Effector memory CD4-positive, alpha-beta T cell (primary cell): ENCODE results near the gene HSPA1L.
"Not testable (repeated sequence)": the region's sequence is repeated elsewhere in the genome, so short reads cannot be mapped to it uniquely, and the experiment has no call there.

Experiments
- DNase-seq, 3 donors: peaks; one replicate each; pipeline ENCODE4 v3.0.0-alpha.2; 2020
- H3K27ac ChIP-seq: 2 replicates; pipeline ENCODE4 v1.7.0; 2013; ENCODE audit warnings: mild to moderate bottlenecking, low read length, moderate library complexity; ENCODE audit not compliant: insufficient read depth, poor library complexity, severe bottlenecking
- H3K27me3 ChIP-seq: replicated peaks from 2 replicates; pipeline ENCODE4 v1.7.0; 2013; ENCODE audit warnings: mild to moderate bottlenecking, low read length; ENCODE audit not compliant: insufficient read depth, control insufficient read depth, poor library complexity, severe bottlenecking
- H3K36me3 ChIP-seq: 2 replicates; pipeline ENCODE4 v1.7.0; 2013; ENCODE audit warnings: mild to moderate bottlenecking, low read length, moderate library complexity; ENCODE audit not compliant: control insufficient read depth, insufficient read depth
- H3K4me1 ChIP-seq: 2 replicates; pipeline ENCODE4 v1.7.0; 2013; ENCODE audit warnings: low read length, mild to moderate bottlenecking; ENCODE audit not compliant: control insufficient read depth, insufficient read depth, poor library complexity, severe bottlenecking
- H3K4me3 ChIP-seq: 2 replicates; pipeline ENCODE4 v1.7.0; 2013; ENCODE audit warnings: low read length, low read depth, mild to moderate bottlenecking; ENCODE audit not compliant: insufficient read depth, poor library complexity, severe bottlenecking
- H3K9me3 ChIP-seq: 2 replicates; pipeline ENCODE4 v1.7.0; 2013; ENCODE audit warnings: mild to moderate bottlenecking, low read length, moderate library complexity; ENCODE audit not compliant: control insufficient read depth

Gene HSPA1L

GRCh38 chr6:31795616-31796298 is 19.3 kb downstream of the HSPA1L start, which contains the start of gene VARS1:
Gene VARS1, minus strand, starts transcription at chr6:31795752. Its CDS starts 535 bp downstream, at chr6:31795217.
- Histone ChIP-seq H3K9me3 (no peaks in the 10 kb centered on the region), H3K4me1 (peaks cover 37% of the 10 kb centered on the region), H3K4me3 (peak within 1 kb of the TSS; percentile 89), H3K27me3 (no peaks in the 10 kb centered on the region), H3K27ac (peak within 1 kb of the TSS; percentile 90), H3K36me3 (peaks cover 11% of the 10 kb centered on the region)
- DNase-seq: peak; percentile 64 to 80 (median 67)

GRCh38 chr6:31794866-31795615 is 20.0 kb downstream of the HSPA1L start:
- Histone ChIP-seq H3K4me1 (peaks cover 37% of the 10 kb centered on the region), H3K4me3 (peak overlapping the region; percentile 89)
- DNase-seq: no peak

GRCh38 chr6:31794294-31794865 is 20.7 kb downstream of the HSPA1L start:
- Histone ChIP-seq H3K27me3 (no peaks in the 10 kb centered on the region), H3K27ac (peak overlapping the region; percentile 90), H3K36me3 (peaks cover 12% of the 10 kb centered on the region), H3K4me1 (peaks cover 37% of the 10 kb centered on the region), H3K4me3 (peak overlapping the region; percentile 89), H3K9me3 (no peaks in the 10 kb centered on the region)
- DNase-seq: no peak

More at GRCh38 chr6:31794866-31795615, 20.0 kb downstream of the HSPA1L start:
- Histone ChIP-seq H3K27me3 (no peaks in the 10 kb centered on the region), H3K9me3 (no peaks in the 10 kb centered on the region), H3K27ac (peak overlapping the region; percentile 90), H3K36me3 (peaks cover 11% of the 10 kb centered on the region)

DNA sequence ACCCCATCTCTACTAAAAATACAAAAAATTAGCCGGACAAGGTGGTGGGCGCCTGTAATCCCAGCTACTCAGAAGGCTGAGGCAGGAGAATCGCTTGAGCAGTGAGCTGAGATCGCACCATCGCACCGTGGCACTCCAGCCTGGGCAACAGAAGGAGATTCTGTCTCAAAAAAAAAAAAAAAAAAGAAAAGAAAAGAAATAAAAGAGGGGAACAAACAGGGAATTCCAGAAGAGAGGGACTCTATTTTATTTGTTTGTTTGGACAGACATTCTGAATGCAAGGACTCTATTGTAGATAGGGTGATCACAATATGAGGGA is 21.2 kb downstream of the HSPA1L start:
- not testable (repeated sequence) for H3K27me3 ChIP-seq, H3K9me3 ChIP-seq, DNase-seq
- Histone ChIP-seq H3K27ac (peak overlapping the region; percentile 90), H3K4me1 (peaks cover 37% of the 10 kb centered on the region), H3K4me3 (peak overlapping the region; percentile 89), H3K36me3 (peaks cover 13% of the 10 kb centered on the region)

DNA sequence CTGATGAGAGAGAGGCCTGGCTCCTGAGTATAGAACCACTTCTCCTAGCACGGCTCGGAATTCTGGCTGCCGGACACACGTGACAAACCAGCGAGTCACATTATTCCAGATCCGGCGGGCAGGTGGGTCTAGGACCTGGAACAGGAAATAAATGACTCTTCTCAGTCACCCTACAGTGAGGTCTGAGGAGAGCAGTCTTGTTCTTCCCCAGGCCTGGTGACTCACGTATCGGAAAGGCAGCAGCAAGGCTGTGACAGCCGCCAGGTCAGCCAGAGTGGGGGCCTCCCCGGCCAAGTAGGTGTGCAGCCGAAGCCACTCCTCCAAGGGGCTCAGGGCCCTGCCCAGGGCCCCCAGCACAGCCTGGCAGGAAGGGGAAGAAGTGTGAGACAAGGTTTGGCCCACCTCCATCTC is 22.3 kb downstream of the HSPA1L start:
- no peaks in the 10 kb centered on the region for H3K27me3 ChIP-seq
- no peak overlapping the region for H3K27ac ChIP-seq
- no peaks in the 10 kb centered on the region for H3K9me3 ChIP-seq
- peaks cover 13% of the 10 kb centered on the region for H3K36me3 ChIP-seq
- H3K4me1 ChIP-seq: peaks cover 27% of the 10 kb centered on the region
- no peak overlapping the region for H3K4me3 ChIP-seq
- no peak for DNase-seq

DNA sequence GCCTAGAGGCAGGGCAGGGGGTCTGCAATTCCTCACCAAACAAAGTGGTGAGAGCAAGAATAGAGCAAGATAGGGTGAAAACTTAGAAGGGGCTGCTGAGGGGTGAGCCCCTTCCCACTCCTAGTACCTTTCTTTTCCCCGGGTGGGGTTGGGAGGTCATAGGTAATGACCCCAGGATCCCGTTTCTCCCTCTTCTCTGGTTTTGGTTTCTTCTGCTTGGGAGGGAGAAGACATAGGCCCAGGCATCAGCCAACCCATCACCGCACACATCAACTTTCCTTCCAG is 23.1 kb downstream of the HSPA1L start:
- no peak for DNase-seq
- H3K27me3 ChIP-seq: no peaks in the 10 kb centered on the region
- H3K27ac ChIP-seq: no peak overlapping the region
- H3K4me1 ChIP-seq: peaks cover 20% of the 10 kb centered on the region
- no peaks in the 10 kb centered on the region for H3K9me3 ChIP-seq
- no peak overlapping the region for H3K4me3 ChIP-seq
- peaks cover 13% of the 10 kb centered on the region for H3K36me3 ChIP-seq

- H3K27me3 ChIP-seq: no peaks in the 10 kb centered on the region
- no peak overlapping the region for H3K27ac ChIP-seq
- peaks cover 15% of the 10 kb centered on the region for H3K4me1 ChIP-seq
- no peak for DNase-seq
- H3K4me3 ChIP-seq: no peak overlapping the region
- H3K9me3 ChIP-seq: no peaks in the 10 kb centered on the region
- H3K36me3 ChIP-seq: peaks cover 13% of the 10 kb centered on the region
These were observed 23.6 kb downstream of the HSPA1L start for GRCh38 chr6:31791324-31792089.

DNA sequence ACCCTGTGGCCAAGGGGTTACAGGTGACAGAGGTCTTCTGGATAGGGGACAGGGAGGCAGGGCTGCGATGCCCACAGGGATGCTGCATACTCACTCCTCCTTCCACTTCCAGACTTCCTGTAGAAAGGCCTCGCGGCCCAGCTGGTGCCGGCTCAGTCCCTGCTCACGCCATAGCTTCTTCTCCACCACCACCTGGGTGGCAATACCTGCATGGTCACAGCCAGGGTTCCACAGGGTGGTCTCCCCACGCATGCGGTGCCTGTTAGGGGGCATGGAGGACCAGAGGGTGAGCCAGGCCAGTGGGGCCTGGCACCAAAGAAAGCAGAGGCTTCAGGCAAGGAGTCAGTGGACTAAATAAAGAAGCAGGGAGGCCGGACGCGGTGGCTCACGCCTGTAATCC is 29.6 kb downstream of the HSPA1L start:
- H3K9me3 ChIP-seq: no peaks in the 10 kb centered on the region
- H3K36me3 ChIP-seq: peaks cover 45% of the 10 kb centered on the region
- no peak overlapping the region for H3K4me3 ChIP-seq
- DNase-seq: no peak
- no peaks in the 10 kb centered on the region for H3K27me3 ChIP-seq
- H3K4me1 ChIP-seq: no peaks in the 10 kb centered on the region
- H3K27ac ChIP-seq: no peak overlapping the region

DNA sequence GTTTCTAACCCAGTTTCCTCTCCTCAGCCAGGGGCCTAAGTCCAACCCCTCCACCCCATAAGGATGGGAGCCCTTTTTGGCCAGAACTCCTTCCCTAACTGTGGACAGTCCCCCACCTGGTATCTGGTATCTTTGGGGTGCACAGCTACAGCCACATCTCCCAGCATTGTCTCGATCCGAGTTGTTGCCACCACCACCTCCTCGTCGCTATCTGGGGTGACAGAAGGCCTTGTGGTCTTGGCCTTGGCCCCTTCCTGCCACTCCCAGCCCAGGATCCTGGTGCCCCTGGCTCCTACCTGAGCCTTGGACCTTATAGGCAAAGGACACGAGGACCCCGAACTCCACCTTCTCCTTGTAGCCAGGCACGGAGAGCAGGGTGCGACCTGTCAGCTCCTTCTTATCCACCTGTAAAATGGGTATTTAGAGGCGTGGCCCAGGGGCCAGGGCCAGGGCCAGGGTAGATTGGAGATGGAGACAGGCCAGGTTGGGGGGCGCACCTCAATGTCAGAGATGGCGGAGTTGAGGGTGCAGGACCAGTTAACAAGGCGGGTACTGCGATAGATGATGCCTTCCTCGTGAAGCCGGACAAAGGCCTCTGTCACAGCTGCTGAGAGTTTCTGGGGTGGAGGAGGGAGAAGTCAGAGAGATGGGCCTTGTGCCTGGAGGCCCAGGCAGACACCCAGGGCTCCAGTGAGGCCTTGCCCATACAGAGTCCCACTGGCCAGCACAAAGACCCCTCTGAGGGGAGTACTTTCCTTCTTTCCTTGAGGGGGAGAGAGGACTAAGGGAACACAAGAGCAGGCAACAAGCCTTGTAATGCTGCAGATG is 30.8 kb downstream of the HSPA1L start:
- Histone ChIP-seq H3K36me3 (peaks cover 54% of the 10 kb centered on the region), H3K4me1 (no peaks in the 10 kb centered on the region), H3K4me3 (no peak overlapping the region), H3K27ac (no peak overlapping the region), H3K27me3 (no peaks in the 10 kb centered on the region), H3K9me3 (no peaks in the 10 kb centered on the region)
- DNase-seq: no peak
